Esophagus squamous epithelium (tissue), 4 donors: Measurements from ENCODE around the gene DXO.

Experiments
- POLR2A ChIP-seq, 4 donors: fragments of 450-650 bp; IDR thresholded peaks; one replicate each; pipeline ENCODE4 v1.6.1; 2017; ENCODE audit warnings: antibody characterized with exemption in 4 of 4, mild to moderate bottlenecking in 4 of 4, moderate library complexity in 3 of 4
- TF ChIP-seq, protein P1 (sequence below), 6 experiments: fragments of 450-650 bp in 4 of 6; fragments of 200-600 bp in 2 of 6; sonication (generic) in 2 of 6; IDR thresholded peaks; one replicate each; pipeline ENCODE4 v1.5.1; 2016 to 2019; ENCODE audit warnings: antibody characterized with exemption in 6 of 6, mild to moderate bottlenecking in 4 of 6, moderate library complexity in 4 of 6

DNA sequence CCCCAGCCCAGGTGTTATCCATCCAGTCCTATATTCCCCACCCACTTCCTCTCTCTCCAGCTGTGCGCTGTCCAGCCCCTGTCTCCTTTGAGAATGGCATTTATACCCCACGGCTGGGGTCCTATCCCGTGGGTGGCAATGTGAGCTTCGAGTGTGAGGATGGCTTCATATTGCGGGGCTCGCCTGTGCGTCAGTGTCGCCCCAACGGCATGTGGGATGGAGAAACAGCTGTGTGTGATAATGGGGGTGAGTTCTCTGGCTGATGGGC is 43.3 kb downstream of the DXO start:
- no peak for TF ChIP-seq POLR2A (IDR thresholded peaks at IDR 0.05)
- TF ChIP-seq, protein P1, sequence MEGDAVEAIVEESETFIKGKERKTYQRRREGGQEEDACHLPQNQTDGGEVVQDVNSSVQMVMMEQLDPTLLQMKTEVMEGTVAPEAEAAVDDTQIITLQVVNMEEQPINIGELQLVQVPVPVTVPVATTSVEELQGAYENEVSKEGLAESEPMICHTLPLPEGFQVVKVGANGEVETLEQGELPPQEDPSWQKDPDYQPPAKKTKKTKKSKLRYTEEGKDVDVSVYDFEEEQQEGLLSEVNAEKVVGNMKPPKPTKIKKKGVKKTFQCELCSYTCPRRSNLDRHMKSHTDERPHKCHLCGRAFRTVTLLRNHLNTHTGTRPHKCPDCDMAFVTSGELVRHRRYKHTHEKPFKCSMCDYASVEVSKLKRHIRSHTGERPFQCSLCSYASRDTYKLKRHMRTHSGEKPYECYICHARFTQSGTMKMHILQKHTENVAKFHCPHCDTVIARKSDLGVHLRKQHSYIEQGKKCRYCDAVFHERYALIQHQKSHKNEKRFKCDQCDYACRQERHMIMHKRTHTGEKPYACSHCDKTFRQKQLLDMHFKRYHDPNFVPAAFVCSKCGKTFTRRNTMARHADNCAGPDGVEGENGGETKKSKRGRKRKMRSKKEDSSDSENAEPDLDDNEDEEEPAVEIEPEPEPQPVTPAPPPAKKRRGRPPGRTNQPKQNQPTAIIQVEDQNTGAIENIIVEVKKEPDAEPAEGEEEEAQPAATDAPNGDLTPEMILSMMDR (IDR thresholded peaks at IDR 0.05) = no peak
